Measurements from ENCODE around the gene HLTF.
"Not testable (repeated sequence)": the region's sequence is repeated elsewhere in the genome, so short reads cannot be mapped to it uniquely, and the experiment has no call there.

The HLTF gene

GRCh38 chr3:148990236-148990635, 96.1 kb downstream of the HLTF start:
- no peak for TF ChIP-seq CTCF (IDR thresholded peaks at IDR 0.05; ENCODE audit: low read length, missing control alignments)
- H3K4me3 ChIP-seq (replicated peaks; ENCODE audit: low read depth, low read length) = no peak overlapping the region
- DNase-seq (ENCODE audit: low read depth) = no peak

GRCh38 chr3:148987551-148987950, 98.8 kb downstream of the HLTF start:
- DNase-seq (ENCODE audit: low read depth); H3K4me3 ChIP-seq (replicated peaks; ENCODE audit: low read depth, low read length): not testable (repeated sequence)

- no peak for DNase-seq (ENCODE audit: low read depth)
- no peak overlapping the region for H3K4me3 ChIP-seq (replicated peaks; ENCODE audit: low read depth, low read length)
- TF ChIP-seq CTCF (IDR thresholded peaks at IDR 0.05; ENCODE audit: low read length, missing control alignments) = no peak
Measured at GRCh38 chr3:148981273-148981672, 105.1 kb downstream of the HLTF start.

Data from fibroblast of pulmonary artery (primary cell).